ENCODE results near the gene HNF1B. TPM values are rescaled to one million over a fixed set of nuclear protein-coding genes. Genes with fewer than 3 reads are reported as not detected.

HNF1B gene
- total RNA-seq, 2 donors from 2014 or later: 40.6 to 42.8 TPM

- ATAC-seq: peak; percentile 64
- intact Hi-C loops (cut with DNase I, micrococcal nuclease): no loop called here
- no peak for DNase-seq
Measured at GRCh38 chr17:37766971-37767370, 22.1 kb upstream of the HNF1B start.

GRCh38 chr17:37764383-37764782 is 19.5 kb upstream of the HNF1B start:
- intact Hi-C loops (cut with DNase I, micrococcal nuclease): no loop called here
- DNase-seq (no peak), ATAC-seq (peak; percentile 67)

GRCh38 chr17:37762666-37763065 is 17.8 kb upstream of the HNF1B start:
- ATAC-seq (no peak), DNase-seq (no peak)
- intact Hi-C loops (cut with DNase I, micrococcal nuclease): no loop called here

- ATAC-seq: no peak
- DNase-seq: no peak
- intact Hi-C loops (cut with DNase I, micrococcal nuclease): no loop called here
Measured at GRCh38 chr17:37761961-37762360, 17.1 kb upstream of the HNF1B start.

- no peak for ATAC-seq
- intact Hi-C loops (cut with DNase I, micrococcal nuclease): no loop called here
- DNase-seq: no peak
Measured at GRCh38 chr17:37761059-37761458, 16.2 kb upstream of the HNF1B start.

GRCh38 chr17:37759014-37759637 is 14.3 kb upstream of the HNF1B start:
- ATAC-seq (peak; percentile 52), DNase-seq (no peak)
- intact Hi-C loops (cut with DNase I, micrococcal nuclease): no loop called here

GRCh38 chr17:37756051-37756450 is 11.2 kb upstream of the HNF1B start:
- intact Hi-C loops (cut with DNase I, micrococcal nuclease): no loop called here
- DNase-seq: no peak
- no peak for ATAC-seq

- intact Hi-C loops (cut with DNase I, micrococcal nuclease): no loop called here
- no peak for ATAC-seq
Measured at GRCh38 chr17:37755455-37755854, 10.6 kb upstream of the HNF1B start.

GRCh38 chr17:37754363-37754762 is 9.5 kb upstream of the HNF1B start:
- DNase-seq (no peak), ATAC-seq (no peak)
- intact Hi-C loops (cut with DNase I, micrococcal nuclease): no loop called here

More at GRCh38 chr17:37755455-37755854, 10.6 kb upstream of the HNF1B start:
- DNase-seq: no peak

GRCh38 chr17:37752482-37752881 is 7.6 kb upstream of the HNF1B start:
- intact Hi-C loops (cut with DNase I, micrococcal nuclease): no loop called here
- ATAC-seq (peak; percentile 86), DNase-seq (peak in 1 of 2 donors; percentile 51)

GRCh38 chr17:37750768-37751475 is 6.1 kb upstream of the HNF1B start:
- intact Hi-C loops (cut with DNase I, micrococcal nuclease): no loop called here
- ATAC-seq: no peak
- no peak for DNase-seq

GRCh38 chr17:37750292-37750691 is 5.4 kb upstream of the HNF1B start:
- DNase-seq (no peak), ATAC-seq (no peak)
- intact Hi-C loops (cut with DNase I, micrococcal nuclease): no loop called here

GRCh38 chr17:37747222-37747621 is 2.4 kb upstream of the HNF1B start:
- ATAC-seq (no peak), DNase-seq (no peak)
- intact Hi-C loops (cut with DNase I, micrococcal nuclease): no loop called here

- no peak for DNase-seq
- intact Hi-C loops (cut with DNase I, micrococcal nuclease): no loop called here
- ATAC-seq: no peak
Measured at GRCh38 chr17:37746617-37747016, 1.8 kb upstream of the HNF1B start.

GRCh38 chr17:37745801-37746426 is 1.1 kb upstream of the HNF1B start:
- intact Hi-C loops (cut with DNase I, micrococcal nuclease): no loop called here
- no peak for DNase-seq
- peak; percentile 3 for ATAC-seq

- DNase-seq (no peak), ATAC-seq (peak; percentile 11)
- intact Hi-C loops (cut with DNase I, micrococcal nuclease): no loop called here
Measured at GRCh38 chr17:37744633-37744927, 279 bp downstream of the HNF1B start.

GRCh38 chr17:37743875-37744632 is 805 bp downstream of the HNF1B start:
- intact Hi-C loops (cut with DNase I, micrococcal nuclease): no loop called here
- ATAC-seq: peak; percentile 23
- DNase-seq: peak in 1 of 2 donors; percentile 64

GRCh38 chr17:37743612-37743874 is 1.3 kb downstream of the HNF1B start:
- intact Hi-C loops (cut with DNase I, micrococcal nuclease): no loop called here
- DNase-seq (peak; percentile 63 to 66), ATAC-seq (peak; percentile 52)

- ATAC-seq: peak; percentile 22
- intact Hi-C loops (cut with DNase I, micrococcal nuclease): no loop called here
- DNase-seq: peak in 1 of 2 donors; percentile 45
Measured at GRCh38 chr17:37742762-37743611, 1.9 kb downstream of the HNF1B start.

All from left colon (tissue), 2 donors.